Heart left ventricle (tissue), 16 donors: ENCODE results near the gene KANSL1. TPM values are rescaled to one million over a fixed set of nuclear protein-coding genes. Genes with fewer than 3 reads are reported as not detected.

Experiments
- ATAC-seq, 4 donors: fragments of 200-7000 bp; cut with Tn5 transposase; one replicate each; pipeline ENCODE4 v1.9.1; 2020 to 2022; ENCODE audit warnings: moderate library complexity in 4 of 4, mild to moderate bottlenecking in 3 of 4, moderate number of reproducible peaks in 1 of 4
- DNase-seq, 5 donors: peaks; one replicate each; pipeline ENCODE4 v3.0.0-alpha.2; 2020
- H3K27ac ChIP-seq, 12 donors: fragments of 200-600 bp; sonication (generic) in 4 of 12; one replicate each; pipeline versions ENCODE4 v1.5.0 to v1.8.0; 2016 to 2022; ENCODE audit warnings: mild to moderate bottlenecking in 2 of 12
- H3K27me3 ChIP-seq, 9 donors: fragments of 200-600 bp; sonication (generic) in 2 of 9; one replicate each; pipeline versions ENCODE4 v1.5.1 to v1.8.0; 2016 to 2022; ENCODE audit warnings: mild to moderate bottlenecking in 3 of 9
- H3K36me3 ChIP-seq, 9 donors: fragments of 200-600 bp; sonication (generic) in 2 of 9; one replicate each; pipeline versions ENCODE4 v1.5.0 to v1.8.0; 2018 to 2022; ENCODE audit warnings: mild to moderate bottlenecking in 2 of 9
- H3K4me1 ChIP-seq, 12 donors: fragments of 200-600 bp; sonication (generic) in 4 of 12; one replicate each; pipeline versions ENCODE4 v1.5.0 to v1.8.0; 2016 to 2022; ENCODE audit warnings: mild to moderate bottlenecking in 3 of 12
- H3K4me3 ChIP-seq, 12 donors: fragments of 200-600 bp; sonication (generic) in 4 of 12; one replicate each; pipeline versions ENCODE4 v1.5.0 to v1.8.0; 2017 to 2022; ENCODE audit warnings: mild to moderate bottlenecking in 9 of 12, moderate library complexity in 4 of 12
- H3K9me3 ChIP-seq, 12 donors: fragments of 200-600 bp; sonication (generic) in 4 of 12; one replicate each; pipeline versions ENCODE4 v1.5.0 to v1.8.0; 2016 to 2022; ENCODE audit warnings: mild to moderate bottlenecking in 1 of 12
- POLR2A ChIP-seq, 2 donors: fragments of 450-650 bp; IDR thresholded peaks; one replicate each; pipeline ENCODE4 v1.6.1; 2017; ENCODE audit warnings: antibody characterized with exemption in 2 of 2, mild to moderate bottlenecking in 2 of 2, moderate library complexity in 2 of 2
- WGBS, 4 donors: extraction: QIAGEN DNeasy Blood & Tissue Kit in 2 of 4; methylation state at CpG; one replicate each; pipeline versions ENCODE4 v1.1.5 to v1.1.7; 2013 to 2018; 5-methylcytosine and 5-hydroxymethylcytosine counted together
- intact Hi-C, 10 donors: fragments of 100-400 bp; cut with DNase I; formaldehyde crosslinking; loops; one replicate each; pipeline versions ENCODE4 v1.11.1 to v1.14.2; 2022
- polyA plus RNA-seq, 2 donors: library from polyadenylated mRNA; stranded (reverse); fragments of 200-250 nt; gene quantifications; one replicate each; pipeline ENCODE4 v1.2.3, GENCODE V29; 2013
- total RNA-seq, 9 donors: library from RNA; depleted of rRNA in 2 of 9; stranded (reverse); fragments of >200 nt in 2 of 9; fragmentation: NEBNext Ultra II Directional in 3 of 9; extraction: Animal tissue kit (Norgen Biotek cat#: 25700) in 3 of 9; gene quantifications; one replicate each; pipeline versions ENCODE4 v1.1.0 to v1.2.4, GENCODE V29; 2016 to 2023
- TF ChIP-seq, protein P1 (sequence below), 12 donors: fragments of 200-600 bp; sonication (generic) in 4 of 12; IDR thresholded peaks; one replicate each; pipeline versions ENCODE4 v1.5.0 to v1.8.0; 2018 to 2022; ENCODE audit warnings: antibody characterized with exemption in 12 of 12, mild to moderate bottlenecking in 5 of 12
- donor health status: ischemic (EF 13 %, LVEDD 7.1; RV severe dilation, severe dysfunction).
- donor health status: healthy with polysubstance abuse.
- donor health status: DM: no; HTN: yes; CAD: no.
- donor health status: DM: no; HTN: no; CAD: no.
- donor health status: ischemic (EF 25% LVEDD 6.9; RV normal size, moderate dysfunction).
- donor health status: ischemic (EF 25% LVEDD 5.7; RV mildly dilated, moderate dysfunction).
- donor health status: healthy.
- donor health status: DM: yes; HTN: yes; CAD: no.
- donor health status: ischemic (EF 35%, LVEDD 5.7; RV mildly dilated, moderate dysfunction).
- donor health status: nonischemic (EF 11% LVEDD 7.7; RV severe dilation, severe dysfunction).
- donor health status: DM: yes; HTN: yes; CAD: no.
- donor health status: PGD.
- donor health status: ischemic (EF 29% LVEDD 5.4; RV normal size, mild dysfunction).
- donor health status: nonischemic (EF 23%, LVEDD 6.1; RV moderate dilation, normal function).

Gene KANSL1
- total and polyA plus RNA-seq, 11 donors, result 13.7 to 57.2 (median 28.9) TPM

DNA sequence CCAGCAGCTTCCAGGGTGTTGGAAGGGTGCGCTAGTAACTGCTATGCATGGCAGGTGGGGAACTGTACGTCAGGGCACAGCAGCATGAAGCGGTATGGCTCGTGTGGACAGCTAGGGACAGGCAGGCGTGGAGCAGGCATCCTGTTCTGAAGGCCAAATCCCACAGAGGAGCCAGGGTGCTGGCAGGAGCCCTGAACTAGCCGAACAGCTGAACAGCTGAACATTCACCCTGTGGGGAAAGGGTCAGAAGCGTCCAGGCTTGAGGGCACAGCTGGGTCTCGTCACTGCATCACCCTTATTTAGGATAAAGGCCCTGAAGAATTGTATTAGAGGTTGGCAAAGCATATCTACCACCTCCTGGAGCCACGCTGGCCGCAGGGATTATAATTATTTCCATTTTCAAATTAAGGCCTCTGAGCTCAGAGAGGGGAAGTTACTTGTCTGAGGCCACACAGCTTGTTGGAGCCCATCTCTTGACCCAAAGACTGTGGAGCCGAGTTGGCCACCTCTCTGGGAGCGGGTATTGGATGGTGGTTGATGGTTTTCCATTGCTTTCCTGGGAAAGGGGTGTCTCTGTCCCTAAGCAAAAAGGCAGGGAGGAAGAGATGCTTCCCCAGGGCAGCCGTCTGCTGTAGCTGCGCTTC lies 197.5 kb downstream of the KANSL1 start:
- no peaks in the 10 kb centered on the region for H3K4me1 ChIP-seq
- no peak for TF ChIP-seq POLR2A (IDR thresholded peaks at IDR 0.05)
- TF ChIP-seq, protein P1, sequence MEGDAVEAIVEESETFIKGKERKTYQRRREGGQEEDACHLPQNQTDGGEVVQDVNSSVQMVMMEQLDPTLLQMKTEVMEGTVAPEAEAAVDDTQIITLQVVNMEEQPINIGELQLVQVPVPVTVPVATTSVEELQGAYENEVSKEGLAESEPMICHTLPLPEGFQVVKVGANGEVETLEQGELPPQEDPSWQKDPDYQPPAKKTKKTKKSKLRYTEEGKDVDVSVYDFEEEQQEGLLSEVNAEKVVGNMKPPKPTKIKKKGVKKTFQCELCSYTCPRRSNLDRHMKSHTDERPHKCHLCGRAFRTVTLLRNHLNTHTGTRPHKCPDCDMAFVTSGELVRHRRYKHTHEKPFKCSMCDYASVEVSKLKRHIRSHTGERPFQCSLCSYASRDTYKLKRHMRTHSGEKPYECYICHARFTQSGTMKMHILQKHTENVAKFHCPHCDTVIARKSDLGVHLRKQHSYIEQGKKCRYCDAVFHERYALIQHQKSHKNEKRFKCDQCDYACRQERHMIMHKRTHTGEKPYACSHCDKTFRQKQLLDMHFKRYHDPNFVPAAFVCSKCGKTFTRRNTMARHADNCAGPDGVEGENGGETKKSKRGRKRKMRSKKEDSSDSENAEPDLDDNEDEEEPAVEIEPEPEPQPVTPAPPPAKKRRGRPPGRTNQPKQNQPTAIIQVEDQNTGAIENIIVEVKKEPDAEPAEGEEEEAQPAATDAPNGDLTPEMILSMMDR (IDR thresholded peaks at IDR 0.05), result no peak
- H3K4me3 ChIP-seq, result no peak overlapping the region
- H3K36me3 ChIP-seq, result no peaks in the 10 kb centered on the region
- ATAC-seq (no peak), DNase-seq (peak in 1 of 5 donors; percentile 51)
- H3K9me3 ChIP-seq, result no peaks in the 10 kb centered on the region
- H3K27me3 ChIP-seq, result no peaks in the 10 kb centered on the region
- 80 to 88% (median 85%) methylated on average over 11 to 14 of the region's 14 CpGs for WGBS, 4 donors
- no peak overlapping the region for H3K27ac ChIP-seq
- intact Hi-C loops, result no loop called here

DNA sequence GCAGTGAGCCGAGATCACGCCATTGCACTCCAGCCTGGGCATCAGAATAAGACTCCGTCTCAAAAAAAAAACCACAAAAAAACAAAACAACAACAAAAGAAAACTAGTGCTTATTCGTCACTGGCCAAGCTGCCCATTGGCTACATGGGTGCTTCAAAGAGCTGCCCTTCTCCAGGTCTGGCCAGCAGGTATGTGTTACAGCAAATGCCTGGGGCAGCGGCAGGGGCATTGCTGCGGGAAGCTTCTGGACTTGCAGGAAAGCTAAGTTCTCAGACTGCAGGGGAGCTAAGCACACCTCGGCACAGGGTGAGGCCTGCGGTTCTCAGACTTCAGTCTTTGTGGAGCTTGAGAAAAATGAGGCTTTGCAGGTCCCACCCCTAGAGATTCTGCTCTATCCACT lies 198.2 kb downstream of the KANSL1 start:
- no peaks in the 10 kb centered on the region for H3K9me3 ChIP-seq
- no peaks in the 10 kb centered on the region for H3K4me1 ChIP-seq
- H3K36me3 ChIP-seq, result no peaks in the 10 kb centered on the region
- H3K27me3 ChIP-seq, result no peaks in the 10 kb centered on the region
- DNase-seq, result peak in 1 of 5 donors; percentile 47
- WGBS, 4 donors, result 93 to 95% (median 93%) methylated on average over 8 of the region's 8 CpGs
- TF ChIP-seq, protein P1 (IDR thresholded peaks at IDR 0.05), result no peak
- no peak for TF ChIP-seq POLR2A (IDR thresholded peaks at IDR 0.05)
- no peak overlapping the region for H3K4me3 ChIP-seq
- intact Hi-C loops, result no loop called here
- no peak overlapping the region for H3K27ac ChIP-seq
- ATAC-seq, result no peak

DNA sequence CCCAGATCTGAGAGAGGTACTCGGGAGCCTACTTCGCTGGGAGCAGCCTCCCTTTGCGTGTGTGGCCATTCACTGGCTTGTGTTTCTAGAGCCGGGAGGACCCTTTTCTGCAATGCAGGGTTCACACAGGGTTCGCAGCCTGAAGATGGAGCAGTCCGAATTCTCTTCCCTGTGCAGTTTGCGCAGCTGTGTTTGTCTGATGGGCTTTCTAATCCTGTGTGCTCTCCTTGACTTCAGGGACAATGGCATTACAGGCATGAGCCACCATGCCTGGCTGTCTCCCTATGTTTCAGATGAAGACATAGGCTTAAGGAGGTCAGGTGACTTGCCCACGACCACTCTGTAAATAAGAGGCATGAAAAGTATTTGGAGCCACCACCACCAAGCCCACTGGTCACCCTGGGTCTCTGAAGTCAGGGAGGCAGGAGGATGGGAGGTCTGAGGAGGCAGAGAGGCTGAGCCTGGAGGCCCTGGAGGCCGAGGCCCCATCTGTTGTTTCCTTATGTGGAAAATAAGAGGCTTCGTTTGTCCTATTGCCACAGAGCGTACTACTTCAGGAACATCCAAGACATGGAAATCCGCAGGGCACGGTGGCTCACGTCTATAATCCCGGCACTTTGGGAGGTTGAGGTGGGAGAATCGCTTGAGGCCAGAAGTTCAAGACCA lies 199.1 kb downstream of the KANSL1 start:
- no peak for TF ChIP-seq POLR2A (IDR thresholded peaks at IDR 0.05)
- TF ChIP-seq, protein P1 (IDR thresholded peaks at IDR 0.05), result no peak
- intact Hi-C loops, result no loop called here
- 88 to 90% (median 89%) methylated on average over 16 of the region's 16 CpGs for WGBS, 4 donors

DNA sequence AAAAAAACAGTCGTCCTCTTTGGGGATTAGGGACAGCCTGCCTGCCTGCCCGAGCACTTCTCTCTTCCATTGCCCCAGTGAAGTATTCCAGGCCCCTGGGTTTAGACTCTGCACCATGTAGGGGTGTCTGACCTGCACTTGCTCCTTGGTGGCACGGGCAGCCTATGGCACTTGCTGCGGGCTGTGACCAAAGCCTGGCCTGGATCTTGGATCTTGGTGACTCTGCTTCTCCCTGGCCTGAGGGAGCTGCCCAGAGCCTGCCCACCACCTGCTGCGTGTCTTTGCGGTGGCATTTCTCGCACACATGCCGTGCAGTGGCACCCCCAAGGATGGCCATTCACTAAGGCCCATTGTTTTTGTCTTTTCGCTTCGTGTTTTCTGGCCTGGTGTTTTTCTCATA lies 200.3 kb downstream of the KANSL1 start:
- TF ChIP-seq, protein P1 (IDR thresholded peaks at IDR 0.05), result no peak
- no peak for TF ChIP-seq POLR2A (IDR thresholded peaks at IDR 0.05)
- 81 to 82% (median 81%) methylated on average over 10 of the region's 10 CpGs for WGBS, 4 donors
- intact Hi-C loops, result no loop called here
- H3K27ac ChIP-seq, result no peak overlapping the region
- no peak for ATAC-seq
- no peaks in the 10 kb centered on the region for H3K9me3 ChIP-seq
- no peak overlapping the region for H3K4me3 ChIP-seq
- no peaks in the 10 kb centered on the region for H3K4me1 ChIP-seq
- H3K27me3 ChIP-seq, result no peaks in the 10 kb centered on the region
- no peak for DNase-seq
- H3K36me3 ChIP-seq, result no peaks in the 10 kb centered on the region

More for the DNA sequence above, 199.1 kb downstream of the KANSL1 start:
- no peak overlapping the region for H3K27ac ChIP-seq
- no peaks in the 10 kb centered on the region for H3K27me3 ChIP-seq
- ATAC-seq (no peak), DNase-seq (peak in 1 of 5 donors; percentile 3)
- H3K4me1 ChIP-seq, result no peaks in the 10 kb centered on the region
- H3K9me3 ChIP-seq, result no peaks in the 10 kb centered on the region
- H3K4me3 ChIP-seq, result no peak overlapping the region
- H3K36me3 ChIP-seq, result no peaks in the 10 kb centered on the region
